HG03565 (cell line): ENCODE data around the gene TMEM107.
"Not testable (repeated sequence)": the region's sequence is repeated elsewhere in the genome, so short reads cannot be mapped to it uniquely, and the experiment has no call there.

Experiments
- ATAC-seq: cut with Tn5 transposase; IDR thresholded peaks from one replicate; pipeline ENCODE4 v1.9.1; 2021; ENCODE audit warnings: mild to moderate bottlenecking, moderate library complexity; ENCODE audit not compliant: unreplicated experiment

The TMEM107 gene

DNA sequence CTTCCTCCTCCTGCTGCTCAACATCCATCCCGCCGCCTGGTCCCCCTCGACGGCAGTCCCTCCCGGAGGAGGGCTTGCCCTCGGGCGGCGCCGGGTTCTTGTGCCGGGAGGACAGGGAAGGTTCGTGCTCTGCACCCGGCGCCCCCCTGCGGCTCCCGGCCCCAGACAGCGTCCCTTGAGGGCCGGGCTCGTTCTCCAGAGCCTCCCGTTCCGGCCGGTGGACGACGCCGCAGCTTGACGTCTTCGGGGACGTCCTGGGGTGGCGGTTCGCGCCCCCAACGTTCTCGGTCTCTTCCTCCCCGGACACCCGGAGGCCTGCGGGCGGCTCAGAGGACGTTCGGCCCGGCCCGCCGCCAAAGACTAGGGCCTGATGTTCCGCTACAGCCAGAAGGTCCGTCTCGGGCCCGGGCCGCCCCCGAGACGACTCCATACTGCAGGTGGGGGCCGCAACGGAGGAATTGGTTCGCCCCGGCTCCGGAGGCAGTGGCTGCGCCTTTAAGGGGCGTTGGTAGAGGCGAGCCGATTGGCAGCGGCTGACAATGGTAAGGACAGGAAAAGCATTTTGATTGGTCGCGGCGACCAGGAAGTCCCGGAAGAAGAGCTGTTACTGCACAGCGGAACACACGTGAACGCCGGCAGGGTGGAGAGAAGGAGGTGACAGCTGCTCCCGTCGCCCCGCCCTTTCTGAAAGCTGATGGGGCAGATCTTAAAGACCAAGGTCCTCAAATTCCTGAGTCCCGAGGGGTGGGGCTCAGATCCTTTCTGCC lies 13.7 kb upstream of the TMEM107 start, which contains the start of gene BORCS6:
Gene BORCS6, minus strand, starts transcription at position 470 of the 767 bp plus-strand sequence. Its CDS starts 40 bp downstream, at position 430.
- peak; percentile 35 for ATAC-seq

DNA sequence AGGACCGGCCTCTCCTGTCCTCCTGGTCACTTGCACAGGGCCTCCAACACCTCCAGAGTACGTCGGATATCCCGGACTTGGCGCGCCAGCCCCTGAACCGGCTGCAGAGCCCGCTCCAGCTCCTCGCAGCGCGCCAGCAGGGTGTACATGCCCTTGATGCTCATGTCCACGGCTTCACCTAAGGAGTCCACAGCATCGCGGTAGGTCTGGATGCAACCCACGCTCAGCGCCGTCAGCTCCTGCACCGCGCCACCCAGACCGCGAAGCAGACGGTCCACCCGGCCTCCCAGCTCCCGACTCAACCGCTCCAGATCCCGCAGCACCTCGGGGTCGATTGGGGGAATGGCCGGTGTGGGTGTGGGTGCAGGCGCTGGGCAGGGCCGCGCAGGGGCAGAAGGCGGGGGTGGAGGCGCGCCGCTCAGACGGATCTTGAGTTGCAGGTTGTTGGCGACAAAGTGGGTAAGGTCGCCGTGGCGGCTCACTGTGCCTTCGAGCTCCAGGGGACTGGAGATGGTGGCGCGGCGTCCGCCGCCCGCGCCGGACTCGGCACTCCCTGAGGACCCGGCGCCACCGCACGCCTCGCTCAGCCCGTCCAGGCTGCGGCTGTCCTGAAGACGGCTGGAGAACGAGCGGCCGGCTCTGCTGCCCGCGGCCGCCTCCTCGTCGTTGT lies 13.0 kb upstream of the TMEM107 start:
- ATAC-seq, result no peak

DNA sequence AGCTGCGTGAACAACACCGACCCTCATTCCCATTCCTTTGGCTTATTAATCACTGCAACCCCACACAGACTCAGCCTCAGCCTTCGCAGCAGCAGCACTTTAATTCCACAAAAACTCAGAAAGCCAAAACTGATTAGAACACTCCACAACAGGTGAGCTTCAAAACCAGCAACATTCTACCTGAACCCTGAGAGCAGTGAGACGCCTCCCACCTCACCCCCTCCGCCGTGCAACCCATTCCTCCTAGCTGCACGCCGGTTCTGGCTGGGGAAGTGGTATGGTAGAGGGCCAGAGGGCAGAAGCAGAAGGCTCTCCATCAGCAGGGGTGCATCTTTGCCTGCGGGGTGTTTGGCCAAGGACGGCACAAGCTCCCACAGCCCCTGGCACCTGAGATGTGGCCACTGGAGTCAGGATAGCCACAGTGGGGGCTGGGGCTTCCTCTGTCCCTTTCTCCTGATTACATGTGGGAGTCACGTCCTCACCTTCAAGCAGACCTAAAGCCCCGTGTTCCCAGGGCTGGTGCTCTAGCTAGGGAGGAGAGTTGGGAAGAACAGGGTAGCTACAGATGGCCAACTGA lies 12.2 kb upstream of the TMEM107 start:
- no peak for ATAC-seq

DNA sequence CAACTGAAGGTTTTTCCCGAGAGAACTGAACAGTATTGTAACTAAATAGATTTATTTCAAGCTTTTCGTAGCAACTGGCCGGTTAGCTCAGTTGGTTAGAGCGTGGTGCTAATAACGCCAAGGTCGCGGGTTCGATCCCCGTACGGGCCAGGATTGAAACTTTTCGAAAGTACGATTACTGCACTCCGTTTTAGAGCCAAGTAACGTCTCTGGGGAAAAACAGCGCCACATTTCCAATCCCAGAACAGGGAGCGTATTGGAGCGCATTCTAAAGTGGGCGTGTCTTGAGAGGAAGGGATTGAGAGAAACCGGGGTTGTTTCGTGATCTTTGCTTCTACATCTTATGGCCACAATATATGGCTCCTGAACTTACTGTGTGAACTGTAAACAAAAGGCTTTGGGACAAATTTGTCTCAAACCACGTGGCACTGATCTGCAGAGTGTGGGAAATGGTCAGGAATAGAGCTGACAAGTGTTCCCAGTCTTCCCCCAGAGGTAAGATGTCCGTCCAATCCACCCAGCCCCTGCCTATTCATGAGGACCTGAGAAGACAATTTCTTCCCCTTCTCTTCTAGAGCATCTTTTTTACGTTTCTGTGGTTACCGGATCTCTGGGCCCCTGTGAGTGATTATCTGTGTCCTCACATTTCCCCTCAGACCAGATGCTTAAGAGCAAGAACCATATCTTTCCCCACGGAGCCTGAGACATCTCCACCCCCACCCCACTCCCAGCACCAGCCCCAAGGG lies 11.5 kb upstream of the TMEM107 start:
- ATAC-seq, result peak; percentile 14

DNA sequence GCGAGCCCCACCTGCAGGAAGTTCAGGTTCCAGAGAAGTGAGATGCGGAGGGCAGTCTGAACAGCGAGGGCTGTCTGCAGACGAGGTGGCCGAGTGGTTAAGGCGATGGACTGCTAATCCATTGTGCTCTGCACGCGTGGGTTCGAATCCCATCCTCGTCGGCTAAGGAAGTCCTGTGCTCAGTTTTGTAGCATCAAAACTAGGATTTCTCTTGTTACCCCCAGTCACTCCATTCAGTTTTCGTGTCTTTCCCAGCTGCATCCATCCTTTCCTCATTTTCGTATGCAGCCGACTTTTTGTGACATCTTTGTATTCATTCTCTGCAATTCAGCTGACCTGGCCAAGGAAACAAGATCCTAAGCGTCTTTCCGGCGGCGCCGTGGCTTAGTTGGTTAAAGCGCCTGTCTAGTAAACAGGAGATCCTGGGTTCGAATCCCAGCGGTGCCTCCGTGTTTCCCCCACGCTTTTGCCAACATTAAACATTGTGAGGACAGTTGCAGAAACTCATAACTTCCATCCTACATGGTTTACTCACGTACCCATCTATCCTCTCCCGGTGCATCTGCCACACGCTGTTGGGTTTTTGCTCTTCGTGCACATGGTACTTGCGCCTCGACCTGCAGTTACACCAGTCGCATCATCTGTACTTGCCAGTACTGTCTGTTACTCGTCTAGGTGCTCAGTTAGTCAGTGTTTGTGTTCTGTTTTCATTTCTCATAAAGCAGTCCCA lies 10.8 kb upstream of the TMEM107 start:
- peak; percentile 19 for ATAC-seq

DNA sequence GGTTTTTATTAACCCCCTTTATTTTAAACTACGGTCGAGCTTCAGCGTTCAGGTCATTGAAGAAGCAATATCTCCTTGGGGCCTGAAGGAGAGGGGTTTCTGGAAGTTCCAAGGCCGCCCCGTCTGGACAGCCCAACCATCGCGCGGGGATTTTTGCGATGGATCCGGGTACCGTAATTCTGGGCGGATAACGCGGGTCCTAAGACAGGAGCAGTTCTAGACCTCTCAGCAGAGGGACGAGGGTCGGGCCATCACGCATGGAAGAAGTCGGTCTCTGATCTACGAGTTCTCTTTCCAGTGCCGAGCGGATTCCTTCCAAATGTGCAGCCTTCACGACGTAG lies 10.2 kb upstream of the TMEM107 start:
- no peak for ATAC-seq

DNA sequence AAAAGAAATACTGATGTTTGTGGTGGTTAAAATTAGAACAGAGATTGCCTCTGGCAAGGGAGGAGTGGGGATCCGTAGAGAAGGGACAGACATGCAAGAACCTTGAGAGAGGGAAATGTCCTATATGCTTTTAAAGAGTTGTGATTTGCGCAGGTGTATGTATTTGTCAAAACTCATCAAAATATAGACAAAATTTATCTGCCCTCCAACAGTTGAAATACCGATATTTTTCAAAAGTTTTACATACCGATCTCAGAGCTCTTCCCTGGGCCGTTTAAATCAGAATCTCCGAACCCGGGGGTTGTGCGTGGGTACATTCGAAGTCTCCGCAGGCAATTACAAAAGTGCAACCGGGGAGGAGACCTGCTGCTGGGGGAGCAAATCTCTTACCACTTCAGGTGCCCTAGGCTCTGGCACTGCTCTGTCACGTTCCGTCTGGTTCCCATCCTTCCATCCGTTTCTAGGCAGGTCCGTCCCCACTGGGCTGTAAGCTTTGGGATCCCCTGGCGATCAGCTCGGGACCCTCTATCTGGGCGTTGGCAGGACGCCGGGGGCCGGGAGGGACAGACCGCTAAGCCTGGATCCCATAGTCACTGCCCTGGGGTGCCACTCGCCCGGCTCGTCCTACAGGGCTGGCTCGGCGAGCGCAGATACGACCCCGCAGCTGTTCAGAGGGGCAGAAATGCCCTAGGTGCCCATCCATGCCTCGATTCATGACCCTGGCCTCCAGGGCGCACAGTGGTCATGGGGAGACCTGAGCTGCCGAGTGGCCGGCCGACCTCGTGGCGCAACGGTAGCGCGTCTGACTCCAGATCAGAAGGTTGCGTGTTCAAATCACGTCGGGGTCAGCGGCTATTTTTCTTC lies 9.6 kb upstream of the TMEM107 start:
- no peak for ATAC-seq

DNA sequence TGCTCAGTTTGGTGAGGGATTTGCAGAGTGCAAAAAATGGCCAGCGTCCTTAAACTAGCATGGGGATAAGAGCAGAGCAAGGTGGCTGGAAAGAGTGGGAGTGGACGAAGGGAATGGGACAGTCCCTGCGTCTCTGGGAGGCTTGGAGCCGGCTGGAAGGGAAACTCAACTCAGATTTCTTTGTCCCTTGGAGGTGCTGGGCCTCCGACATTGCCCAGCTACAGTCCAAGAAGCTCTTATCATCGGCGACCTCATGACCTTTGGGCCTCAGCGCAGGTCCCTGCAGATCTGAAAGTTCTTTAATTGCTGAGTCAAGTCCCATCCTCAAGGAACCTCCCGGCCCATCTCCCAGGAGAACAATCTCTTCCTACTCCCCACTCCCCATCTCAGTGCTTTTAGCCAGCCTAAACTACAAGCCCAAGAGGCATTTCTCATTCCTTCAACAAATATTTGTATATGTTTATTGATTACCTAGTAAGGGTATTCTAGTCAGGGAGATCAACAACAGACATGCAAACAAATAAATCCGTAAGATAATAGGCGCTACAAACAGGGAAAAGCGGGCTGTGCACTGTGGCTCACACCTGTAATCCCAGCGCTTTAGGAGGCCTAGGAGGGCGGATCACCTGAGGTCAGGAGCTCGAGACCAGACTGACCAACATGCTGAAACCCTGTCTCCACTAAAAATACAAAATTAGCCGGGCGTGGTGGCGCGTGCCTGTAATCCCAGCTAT lies 985 bp upstream of the TMEM107 start:
- ATAC-seq, result no peak

DNA sequence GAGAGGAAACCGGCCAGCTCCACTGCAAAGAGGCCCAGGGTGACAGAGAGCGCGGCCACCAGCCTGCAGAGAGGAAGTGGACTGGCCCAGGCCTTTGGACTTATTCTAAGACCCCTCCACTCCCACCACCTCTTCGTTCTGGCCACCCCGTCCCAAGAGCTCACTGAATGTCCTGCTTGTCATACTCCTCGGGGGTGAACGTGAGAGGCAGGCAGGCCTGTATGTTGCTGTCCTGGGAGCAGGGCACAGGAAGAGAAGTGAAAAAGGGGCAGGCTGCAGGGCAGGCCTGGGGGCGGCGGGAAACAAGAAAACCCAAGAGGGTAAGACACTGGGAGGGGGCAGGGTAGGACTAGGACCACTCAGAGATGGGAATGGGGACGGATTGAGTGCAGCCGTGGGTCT lies 384 bp downstream of the TMEM107 start:
- no peak for ATAC-seq

DNA sequence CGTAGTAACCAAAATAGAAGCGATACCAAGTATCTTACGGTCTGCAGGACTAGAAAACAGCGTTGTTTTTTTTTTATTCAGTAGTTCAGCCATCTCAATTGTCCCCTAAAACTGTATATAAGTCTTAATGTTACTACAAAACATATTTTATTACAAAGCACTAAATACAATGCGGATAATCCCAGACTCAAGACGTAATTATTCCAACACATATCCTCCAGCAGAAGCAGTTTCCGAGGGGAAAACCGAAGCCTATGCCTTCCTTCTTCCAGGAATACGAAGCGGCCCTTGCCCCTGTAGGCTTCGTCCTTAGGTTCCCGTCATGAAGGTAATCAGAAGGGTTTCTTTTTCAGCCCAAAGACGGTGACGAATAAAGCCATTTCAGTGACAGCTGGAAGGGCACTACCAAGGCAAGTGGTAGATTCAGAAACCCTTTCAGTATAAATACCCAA lies 2.3 kb downstream of the TMEM107 start:
- ATAC-seq, result no peak

DNA sequence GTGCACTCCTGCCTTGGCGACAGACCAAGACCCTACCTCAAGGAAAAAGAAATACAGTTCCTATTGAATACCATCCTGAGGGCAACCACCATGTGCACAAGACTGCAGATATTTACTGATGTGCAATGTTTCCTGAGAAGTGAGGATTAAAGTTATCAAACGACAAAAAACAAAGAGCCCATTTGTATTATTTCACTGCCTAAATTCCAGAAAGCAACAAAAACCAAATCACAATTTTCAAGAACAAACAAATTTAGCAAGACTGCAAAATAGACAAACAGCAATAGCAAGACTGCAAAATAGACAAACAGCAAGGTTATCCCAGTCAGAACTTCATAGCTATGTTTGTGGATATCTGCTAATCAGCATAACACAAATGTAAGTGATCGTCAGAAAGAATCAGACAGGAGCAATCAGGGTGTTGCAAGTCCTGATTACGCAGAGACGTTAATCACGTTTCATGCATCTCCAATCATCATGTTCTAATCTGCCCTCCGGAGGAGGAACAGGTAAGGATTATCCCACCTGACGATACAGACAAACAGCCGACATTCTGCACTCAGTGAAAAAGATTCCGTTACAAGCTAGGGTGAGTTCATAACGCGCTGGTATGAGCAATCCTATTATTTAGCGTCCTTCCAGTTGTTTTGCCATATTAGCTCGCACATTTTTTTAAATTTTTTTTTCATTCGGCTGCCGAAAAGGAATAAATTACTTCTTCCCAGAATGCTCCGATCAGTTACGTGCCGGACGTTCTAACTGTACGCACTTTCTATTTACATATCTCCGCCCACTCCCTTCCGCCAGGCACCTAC lies 2.9 kb downstream of the TMEM107 start:
- ATAC-seq, result peak; percentile 69

DNA sequence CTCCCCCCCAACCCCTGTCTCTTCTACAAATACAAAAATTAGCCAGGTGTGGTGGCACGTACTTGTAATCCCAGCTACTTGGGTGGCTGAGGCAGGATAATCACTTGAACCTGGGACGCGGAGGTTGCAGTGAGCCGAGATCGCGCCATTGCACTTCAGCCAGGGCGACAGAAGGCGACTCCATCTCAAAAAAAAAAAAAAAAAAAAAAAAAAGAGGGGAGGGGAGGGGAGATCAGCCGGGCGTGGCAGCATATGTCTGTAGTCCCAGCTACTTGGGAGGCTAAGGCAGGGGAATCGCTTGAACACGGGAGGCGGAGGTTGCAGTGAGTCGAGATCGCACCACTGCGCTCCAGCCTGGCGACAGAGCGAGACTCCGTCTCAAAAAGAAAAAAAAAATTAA lies 6.0 kb downstream of the TMEM107 start:
- ATAC-seq, result not testable (repeated sequence)

DNA sequence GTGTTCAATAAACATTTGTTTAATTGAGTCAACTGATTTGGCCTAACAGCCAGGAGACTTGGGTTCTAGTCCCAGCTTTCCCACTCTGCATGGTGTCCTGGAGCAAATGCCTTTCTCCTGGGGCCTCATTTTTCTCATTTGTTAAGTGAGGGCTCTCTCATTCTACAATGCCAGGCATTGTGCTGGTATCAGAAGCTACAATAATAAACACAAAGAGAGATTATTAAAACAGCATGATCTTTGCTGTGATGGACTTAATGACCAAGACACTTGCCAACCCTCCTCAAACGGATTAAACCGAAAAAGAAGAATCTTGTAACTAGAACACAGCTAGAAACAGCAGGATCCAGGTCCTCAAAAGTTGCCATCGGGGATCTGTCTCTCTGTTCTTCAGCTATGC lies 8.7 kb downstream of the TMEM107 start:
- no peak for ATAC-seq

DNA sequence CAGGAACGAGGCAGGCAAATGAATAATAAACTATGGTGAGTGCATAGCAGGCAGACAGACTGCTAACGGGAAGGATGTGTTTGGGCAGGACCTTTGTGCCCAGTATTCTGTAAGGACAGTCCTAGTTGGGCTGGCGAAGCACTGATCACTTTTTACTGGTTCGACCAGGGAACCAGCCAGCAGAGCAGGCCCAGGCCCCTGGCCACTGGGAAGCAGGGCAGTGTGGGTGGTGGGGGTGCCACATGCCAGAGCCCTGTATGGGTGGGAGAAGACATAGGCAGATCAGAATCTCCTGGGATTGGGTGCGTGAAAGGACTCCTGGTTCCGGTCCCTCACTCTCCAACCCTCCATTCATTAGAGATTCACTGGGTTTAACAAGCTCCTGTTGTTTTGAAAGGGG lies 9.4 kb downstream of the TMEM107 start:
- no peak for ATAC-seq

DNA sequence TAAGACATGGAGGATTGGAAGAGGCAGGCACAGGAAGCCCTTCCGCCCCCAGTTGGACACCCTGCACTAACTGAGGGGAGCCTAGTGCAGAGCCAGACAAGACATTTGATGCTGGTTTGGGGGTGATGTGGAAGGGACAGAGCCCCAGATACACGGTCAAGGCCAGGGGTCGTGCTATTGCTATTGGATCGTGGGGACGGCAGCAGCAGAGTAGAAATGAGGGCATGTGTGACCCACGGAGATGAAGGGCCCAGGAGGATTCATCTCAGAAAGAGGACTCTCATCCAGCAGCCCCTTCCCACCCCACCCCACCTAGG lies 11.4 kb downstream of the TMEM107 start:
- ATAC-seq, result no peak

DNA sequence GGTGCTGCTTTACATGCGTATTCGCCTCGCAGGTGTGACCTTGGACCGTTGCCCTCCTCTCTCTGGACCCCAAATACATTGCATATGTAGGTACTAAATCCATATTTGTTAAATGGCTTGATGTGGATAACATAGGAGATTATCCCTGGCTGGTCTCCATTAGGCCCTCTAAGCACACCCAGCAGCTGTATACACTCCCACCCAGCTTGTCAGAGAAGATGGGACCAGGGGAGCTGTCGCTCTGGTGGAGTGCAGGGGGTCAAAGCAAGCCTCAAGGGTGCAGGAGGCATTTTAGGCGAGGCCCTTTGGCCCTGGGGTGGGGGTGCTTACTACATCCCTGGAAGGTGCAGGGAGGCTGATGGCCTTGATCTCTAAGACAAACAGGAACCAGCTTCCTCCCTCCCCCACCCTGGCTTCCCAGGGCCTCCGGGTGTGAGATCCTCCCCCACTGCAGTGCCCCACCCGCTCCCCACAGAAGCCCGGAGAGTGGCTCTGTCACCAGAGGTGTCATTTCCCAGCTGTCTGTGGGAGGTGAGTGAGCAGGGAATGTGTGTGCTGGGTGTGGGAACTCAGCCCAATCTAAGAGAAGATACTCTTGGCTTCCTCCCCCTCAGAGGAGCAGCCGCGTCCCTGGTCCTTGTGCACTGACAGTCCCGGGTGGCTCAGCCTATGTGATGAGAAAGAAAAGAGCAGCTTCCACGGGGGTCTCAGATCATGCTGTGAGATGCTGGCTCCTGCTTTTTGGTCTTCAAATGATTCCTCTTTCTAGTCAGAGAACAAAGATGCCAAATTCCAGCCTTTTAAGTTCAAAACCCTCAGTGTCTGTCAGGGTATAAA lies 12.0 kb downstream of the TMEM107 start:
- ATAC-seq, result no peak
